K562 treated with DMSO at 1 percent for 12 hours (cell line): ENCODE measurements around the gene GPT2. TPM values are rescaled to one million over a fixed set of nuclear protein-coding genes. Genes with fewer than 3 reads are reported as not detected.

Experiments
- total RNA-seq: library from RNA; unstranded; fragments of 300-600 nt; gene quantifications from 2 replicates; pipeline ENCODE4 v1.2.3, GENCODE V29; 2022; ENCODE audit not compliant: insufficient read depth

The GPT2 gene
- total RNA-seq: 10.7 and 17.2 TPM in 2 replicates

GRCh38 chr16:46883690-46884512 is at the start of gene GPT2:
Gene GPT2, plus strand, starts transcription at chr16:46884362. Its CDS starts 354 bp downstream, at chr16:46884716.

GRCh38 chr16:46973207-46973995 is 89.2 kb downstream of the GPT2 start, which contains the start of gene DNAJA2:
Gene DNAJA2, minus strand, starts transcription at chr16:46973674. Its CDS starts 102 bp downstream, at chr16:46973572.

Other genes with a start within 250 kb of the GPT2 start
- gene VPS35, start 195.2 kb upstream of the GPT2 start, total RNA-seq: 23.8 and 65.3 TPM in 2 replicates
- gene ORC6, start 194.7 kb upstream of the GPT2 start, total RNA-seq: 31.7 and 62.6 TPM in 2 replicates
- 1.9 and 7.1 TPM in 2 replicates for gene MYLK3, start 136.0 kb upstream of the GPT2 start, total RNA-seq
- gene C16orf87, start 53.2 kb upstream of the GPT2 start, total RNA-seq: 6.4 and 10.1 TPM in 2 replicates
- gene DNAJA2, start 89.3 kb downstream of the GPT2 start, total RNA-seq: 23.6 and 40.5 TPM in 2 replicates